ENCODE measurements around the gene ZMIZ1.

ZMIZ1 gene

GRCh38 chr10:79170993-79171392 is 102.2 kb downstream of the ZMIZ1 start:
- Histone ChIP-seq H3K4me3 (no peak overlapping the region), H3K27ac (peak overlapping the region in 3 of 21 experiments; percentile 17 to 41 (median 19))

GRCh38 chr10:79171504-79171903 is 102.7 kb downstream of the ZMIZ1 start:
- Histone ChIP-seq H3K27ac (peak overlapping the region in 3 of 21 experiments; percentile 17 to 19 (median 17)), H3K4me3 (no peak overlapping the region)

DNA sequence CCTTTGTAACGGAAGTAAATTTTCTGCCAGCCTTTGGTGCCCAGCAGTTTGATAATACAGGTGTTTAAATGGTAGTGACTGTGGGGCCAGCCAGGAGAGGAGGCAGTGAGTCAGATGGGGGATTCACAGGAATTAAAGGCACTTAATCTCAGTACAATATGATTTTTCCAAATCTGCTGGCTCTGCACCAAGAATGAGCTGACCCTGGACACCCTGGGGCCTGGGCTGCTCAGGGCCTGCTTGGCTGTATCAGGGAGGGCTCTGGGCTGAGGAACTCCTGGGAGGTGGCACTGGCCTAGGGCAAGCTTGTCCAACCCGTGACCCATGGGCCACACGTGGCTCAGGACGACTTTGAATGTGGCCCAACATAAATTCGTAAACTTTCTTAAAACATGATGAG is 104.1 kb downstream of the ZMIZ1 start:
- Histone ChIP-seq H3K27ac (peak overlapping the region in 1 of 21 experiments; percentile 26), H3K4me3 (no peak overlapping the region)

DNA sequence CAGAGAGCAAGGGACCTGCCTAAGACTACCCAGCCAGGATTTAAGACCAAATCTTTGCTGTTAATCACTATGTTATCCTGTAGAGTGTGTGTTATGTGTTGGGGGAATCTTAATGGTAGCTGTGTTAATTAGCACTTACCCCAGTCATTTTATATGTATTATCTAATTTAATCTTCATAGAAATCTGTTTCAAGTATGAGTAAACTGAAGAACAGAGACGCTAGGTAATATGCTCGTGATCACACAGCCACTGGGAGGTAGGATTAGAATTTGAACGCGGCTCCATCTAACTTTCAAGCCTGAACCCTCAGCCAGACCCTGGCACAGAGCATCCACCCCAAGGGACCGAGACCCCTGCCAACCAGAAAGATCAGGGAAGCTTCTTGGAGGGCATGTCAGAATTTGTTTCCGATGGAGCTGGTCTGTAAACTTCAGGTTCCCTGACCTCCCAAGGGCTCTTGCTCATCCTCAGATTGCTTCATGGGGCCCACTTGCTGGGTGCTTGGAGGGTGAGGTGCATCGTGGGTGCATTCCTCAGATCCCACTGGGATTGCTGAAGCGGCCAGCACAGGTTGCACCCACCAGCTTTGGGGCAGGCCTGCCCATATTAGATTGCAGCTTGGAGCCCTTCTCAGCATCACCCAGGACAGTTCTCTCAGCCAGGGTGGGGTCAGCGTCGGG is 105.0 kb downstream of the ZMIZ1 start:
- Histone ChIP-seq H3K27ac (peak overlapping the region in 3 of 21 experiments; percentile 17 to 27 (median 26)), H3K4me3 (no peak overlapping the region)

- peak overlapping the region in 12 of 21 experiments; percentile 6 to 75 (median 45) for H3K27ac ChIP-seq
Measured at GRCh38 chr10:79176052-79176501, 107.3 kb downstream of the ZMIZ1 start.

DNA sequence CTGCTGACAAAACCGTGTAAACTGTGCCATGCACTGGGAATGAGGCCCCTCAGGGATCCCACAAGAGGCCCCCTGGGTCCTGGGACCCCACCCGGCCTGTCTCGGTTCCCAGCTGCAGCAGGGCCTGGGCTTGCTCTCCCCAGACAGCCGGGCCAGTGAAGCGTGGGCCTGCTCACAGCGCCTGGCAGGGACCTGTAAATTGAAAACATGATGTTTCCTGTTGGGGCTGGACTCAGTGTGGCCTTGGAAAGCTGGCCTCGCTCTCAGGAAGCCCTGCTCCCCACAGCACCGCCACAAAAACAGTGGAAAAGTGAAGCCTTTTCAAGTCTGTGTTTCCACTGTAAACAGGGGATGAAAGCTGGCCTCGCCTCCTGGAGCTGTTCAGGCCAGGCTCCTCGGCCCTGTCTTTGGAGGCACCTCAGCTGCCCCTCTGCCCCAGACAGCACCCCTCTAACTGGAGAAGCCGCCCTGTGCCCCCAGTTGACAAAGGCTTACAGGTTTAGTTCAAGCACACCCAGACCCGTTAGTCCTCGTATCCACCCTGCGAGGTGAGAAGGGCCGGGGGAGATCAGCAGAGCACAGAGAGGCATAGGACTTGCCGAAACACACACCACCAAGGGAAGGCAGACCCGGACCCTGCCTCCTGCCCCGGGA is 108.3 kb downstream of the ZMIZ1 start:
- no peak overlapping the region for H3K4me3 ChIP-seq
- H3K27ac ChIP-seq: peak overlapping the region in 16 of 21 experiments; percentile 5 to 75 (median 40)

More at GRCh38 chr10:79176052-79176501, 107.3 kb downstream of the ZMIZ1 start:
- no peak overlapping the region for H3K4me3 ChIP-seq

- H3K27ac ChIP-seq: peak overlapping the region in 13 of 21 experiments; percentile 9 to 75 (median 33)
Measured at GRCh38 chr10:79178070-79178576, 109.4 kb downstream of the ZMIZ1 start.

DNA sequence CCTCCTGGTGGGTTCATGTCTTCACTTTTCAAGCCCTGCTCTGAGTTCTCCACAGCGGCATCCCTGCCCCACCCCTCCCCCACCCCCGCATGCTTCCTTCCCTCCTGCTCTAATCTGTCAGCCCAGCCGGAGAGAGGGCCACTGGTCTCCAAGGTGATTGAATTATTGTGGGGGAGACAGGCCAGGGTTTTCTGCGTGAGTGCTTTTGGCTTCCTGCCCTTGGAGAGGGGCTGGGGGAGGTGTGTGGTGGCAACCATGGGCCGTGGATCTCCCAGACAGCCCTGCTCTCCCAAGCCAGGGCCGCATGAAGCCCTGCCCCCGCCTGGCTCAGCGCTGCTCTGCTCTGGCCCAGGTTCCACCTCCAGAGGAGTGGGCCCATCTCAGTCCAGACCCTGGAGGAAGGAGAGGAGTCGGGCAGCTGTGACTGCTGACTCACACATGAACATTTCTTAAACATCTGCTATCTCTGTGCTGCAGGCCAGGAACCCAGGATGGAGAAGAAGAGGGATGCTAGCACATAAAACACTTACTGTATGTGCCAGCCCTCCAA is 109.9 kb downstream of the ZMIZ1 start:
- Histone ChIP-seq H3K4me3 (no peak overlapping the region), H3K27ac (peak overlapping the region in 14 of 21 experiments; percentile 7 to 73 (median 30))

More at GRCh38 chr10:79178070-79178576, 109.4 kb downstream of the ZMIZ1 start:
- H3K4me3 ChIP-seq: no peak overlapping the region

DNA sequence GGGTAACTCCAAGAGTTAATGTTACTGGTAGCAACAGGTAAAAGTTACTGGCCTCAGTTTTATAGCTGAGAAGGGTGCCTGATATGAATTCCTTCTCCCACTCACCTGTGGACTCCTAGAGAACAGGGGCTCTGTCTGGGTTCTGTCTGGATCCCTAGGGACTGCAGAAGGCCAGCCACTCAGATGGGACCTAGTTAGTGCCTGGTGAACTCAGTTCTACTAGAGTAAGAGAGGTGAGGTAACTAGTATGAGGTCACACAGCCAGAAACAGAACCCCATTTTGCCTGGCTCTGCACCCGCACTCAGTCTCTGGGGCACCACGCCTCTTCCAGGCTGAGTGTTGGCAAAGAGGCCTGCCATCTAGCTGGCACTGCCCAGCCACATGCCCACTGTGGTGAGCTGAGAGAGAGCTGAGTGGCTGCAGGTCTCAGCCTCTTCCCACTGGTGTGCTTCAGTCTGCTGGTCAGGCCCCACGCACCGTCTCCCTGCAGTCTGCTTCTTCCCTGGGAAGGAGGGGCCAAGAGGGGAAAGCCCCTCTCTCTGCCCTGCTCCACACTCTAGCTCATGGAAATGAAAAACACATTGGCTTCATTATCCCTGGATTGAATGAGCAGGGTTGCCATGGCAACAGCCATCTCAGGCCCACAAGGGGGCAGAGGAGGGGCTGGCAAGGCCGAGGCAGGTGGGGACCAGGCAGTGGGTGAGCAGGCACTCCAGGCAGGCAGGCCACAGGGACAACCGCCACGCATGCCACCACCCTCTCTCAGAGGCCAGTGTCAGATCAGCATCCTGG is 110.6 kb downstream of the ZMIZ1 start:
- H3K4me3 ChIP-seq: no peak overlapping the region
- peak overlapping the region in 10 of 21 experiments; percentile 1 to 73 (median 50) for H3K27ac ChIP-seq

- Histone ChIP-seq H3K27ac (peak overlapping the region in 6 of 21 experiments; percentile 1 to 68 (median 48)), H3K4me3 (no peak overlapping the region)
Measured at GRCh38 chr10:79179957-79180309, 111.2 kb downstream of the ZMIZ1 start.

GRCh38 chr10:79180414-79181221 is 111.9 kb downstream of the ZMIZ1 start:
- peak overlapping the region in 12 of 21 experiments; percentile 21 to 68 (median 42) for H3K27ac ChIP-seq
- no peak overlapping the region for H3K4me3 ChIP-seq

GRCh38 chr10:79181227-79181626 is 112.5 kb downstream of the ZMIZ1 start:
- Histone ChIP-seq H3K4me3 (no peak overlapping the region), H3K27ac (peak overlapping the region in 12 of 21 experiments; percentile 21 to 68 (median 42))

DNA sequence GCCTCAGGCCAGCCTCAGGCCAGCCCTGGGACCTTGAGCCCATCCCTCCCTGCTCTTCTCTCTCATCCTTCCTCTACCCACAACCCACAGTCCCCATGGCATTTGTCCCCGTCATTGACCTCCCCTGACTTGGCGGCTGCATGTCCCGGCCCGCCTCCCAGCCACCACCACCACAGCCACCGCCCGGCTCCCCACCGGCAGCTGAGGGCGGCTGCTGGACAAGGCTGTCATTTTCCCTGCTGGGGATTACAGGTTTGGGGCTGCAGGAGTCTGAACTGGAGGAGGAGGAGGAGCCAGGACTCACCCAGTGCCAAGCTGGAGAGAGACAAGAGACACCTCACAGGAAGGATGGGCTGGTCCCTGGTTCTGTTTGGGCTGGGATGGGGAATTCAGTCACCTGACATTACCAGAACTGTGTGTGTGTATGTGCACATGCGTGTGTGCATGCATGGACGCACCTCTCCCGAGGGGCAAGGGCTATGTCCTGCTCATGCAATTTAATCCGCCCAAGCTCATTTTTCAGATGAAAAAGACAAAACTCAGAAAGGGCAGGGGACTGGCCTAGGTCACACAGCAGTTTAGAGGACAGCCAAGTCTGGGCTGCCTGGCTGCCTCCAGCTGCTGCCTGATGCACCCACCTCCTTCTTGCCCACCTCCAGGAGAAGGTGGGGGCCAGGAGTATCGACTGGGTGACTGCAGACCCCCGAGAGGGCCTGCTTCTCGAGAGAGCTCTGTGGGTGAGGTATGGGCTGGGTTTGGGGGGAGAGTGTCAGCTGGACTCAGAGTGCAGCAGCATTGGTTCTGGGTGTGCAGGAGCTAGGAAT is 113.1 kb downstream of the ZMIZ1 start:
- Histone ChIP-seq H3K27ac (peak overlapping the region in 10 of 21 experiments; percentile 9 to 68 (median 44)), H3K4me3 (no peak overlapping the region)

DNA sequence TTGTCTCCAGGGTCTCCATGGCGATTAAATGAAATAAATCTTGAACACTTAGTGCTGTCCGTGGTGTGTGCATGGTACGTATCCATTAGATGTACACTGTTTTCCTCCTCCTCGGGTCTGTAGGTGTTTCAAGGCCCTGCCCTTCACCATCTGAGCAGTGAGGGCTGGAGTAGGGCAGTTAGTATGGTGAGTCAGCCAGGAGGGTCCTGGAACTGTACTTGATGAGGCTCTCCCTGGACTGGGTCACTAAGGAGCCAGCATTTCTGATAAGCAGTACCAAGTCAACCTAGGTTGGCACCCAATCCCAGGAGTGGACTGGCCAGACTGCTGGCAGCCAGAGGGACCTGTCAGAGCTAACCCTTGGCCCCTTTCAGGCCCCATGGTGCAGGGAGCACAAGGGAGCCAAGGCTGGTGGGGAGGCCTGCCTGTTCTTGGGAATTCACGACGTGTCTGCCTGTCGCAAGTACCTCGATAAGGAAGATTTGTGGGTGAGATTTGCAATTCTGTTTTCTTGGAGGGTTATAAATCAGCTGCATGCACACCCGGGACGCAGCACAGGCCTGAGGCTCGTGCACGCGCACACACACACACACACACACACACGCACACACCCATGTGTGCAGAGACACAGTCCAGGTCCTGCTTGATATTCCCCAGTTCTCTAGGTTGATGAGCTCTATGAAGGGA is 114.2 kb downstream of the ZMIZ1 start:
- H3K27ac ChIP-seq: peak overlapping the region in 7 of 21 experiments; percentile 2 to 69 (median 27)

DNA sequence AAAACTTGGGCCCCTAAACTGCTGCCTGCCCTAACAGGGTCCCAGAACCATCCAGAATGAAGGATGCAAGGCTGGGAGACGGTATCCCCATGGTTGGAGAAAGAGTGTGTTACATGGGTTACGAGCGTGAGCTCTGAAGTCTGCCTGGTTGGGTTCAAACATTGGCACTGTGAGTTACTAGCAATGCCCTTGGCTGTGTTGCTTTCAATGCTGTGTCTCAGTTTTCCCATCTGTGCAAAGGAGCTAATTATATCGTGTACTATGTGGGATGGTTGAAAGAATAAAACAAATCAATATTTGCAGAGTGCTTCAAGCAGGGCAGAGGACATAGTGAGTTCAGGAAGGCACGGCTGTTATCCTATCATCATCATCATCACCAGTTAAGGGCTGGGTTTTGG is 114.7 kb downstream of the ZMIZ1 start:
- H3K27ac ChIP-seq: peak overlapping the region in 6 of 21 experiments; percentile 14 to 69 (median 33)

More for the DNA sequence above, 114.2 kb downstream of the ZMIZ1 start:
- H3K4me3 ChIP-seq: no peak overlapping the region

GRCh38 chr10:79184145-79184625 is 115.4 kb downstream of the ZMIZ1 start:
- Histone ChIP-seq H3K27ac (peak overlapping the region in 12 of 21 experiments; percentile 12 to 75 (median 40)), H3K4me3 (no peak overlapping the region)

More for the DNA sequence above, 114.7 kb downstream of the ZMIZ1 start:
- H3K4me3 ChIP-seq: no peak overlapping the region

GRCh38 chr10:79184657-79185056 is 115.9 kb downstream of the ZMIZ1 start:
- Histone ChIP-seq H3K4me3 (no peak overlapping the region), H3K27ac (peak overlapping the region in 10 of 21 experiments; percentile 20 to 75 (median 46))
